NCI-H1436 treated with DMSO at 0.1 percent for 48 hours (cell line): Measurements from ENCODE around the gene GRAMD2B.
A peak's percentile ranks its signal among the peaks of the same experiment; 100 is the strongest.
"Not testable (repeated sequence)": the region's sequence is repeated elsewhere in the genome, so short reads cannot be mapped to it uniquely, and the experiment has no call there.

Experiments
- DNase-seq: peaks from one replicate; lab custom pipeline; 2025; lab: John Stamatoyannopoulos, UW

Gene GRAMD2B

DNA sequence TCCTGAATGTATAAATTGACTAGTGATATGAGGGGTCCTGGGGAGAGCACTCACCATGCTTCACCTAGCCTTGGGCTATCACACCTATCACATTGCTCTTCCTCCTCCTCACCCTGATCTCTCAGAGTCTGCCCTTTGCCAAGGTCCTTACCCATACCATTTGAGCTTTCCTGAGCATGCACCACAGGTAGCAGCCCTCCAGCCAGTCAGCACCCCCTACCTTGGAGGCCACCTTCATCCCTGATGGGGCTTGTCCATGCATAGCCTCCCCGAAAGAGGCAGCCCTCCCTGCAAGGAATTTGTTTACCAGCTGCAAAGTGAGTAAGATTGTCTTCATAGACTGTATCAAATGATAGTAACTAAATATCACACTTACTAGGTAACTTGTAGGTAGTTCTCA, 88.8 kb downstream of the GRAMD2B start:
- DNase-seq = no peak

DNA sequence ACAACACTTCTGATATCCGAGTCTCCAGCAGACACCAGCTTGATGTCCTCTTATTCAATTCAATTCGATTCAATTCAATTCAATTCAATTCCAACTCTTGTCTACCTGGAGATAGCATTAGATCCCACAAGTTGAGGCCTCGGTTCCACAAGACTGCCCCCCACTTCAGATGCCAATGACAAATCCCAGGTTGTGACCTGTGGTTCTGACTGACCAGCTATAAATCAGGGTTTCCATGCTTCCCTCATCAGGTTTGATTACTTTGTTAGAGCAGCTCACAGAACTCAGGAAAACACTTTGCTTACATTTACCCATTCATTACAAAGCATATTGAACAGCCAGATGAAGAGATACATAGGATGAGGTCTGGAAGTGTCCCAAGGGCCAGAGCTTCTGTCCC, 89.2 kb downstream of the GRAMD2B start:
- no peak for DNase-seq

DNA sequence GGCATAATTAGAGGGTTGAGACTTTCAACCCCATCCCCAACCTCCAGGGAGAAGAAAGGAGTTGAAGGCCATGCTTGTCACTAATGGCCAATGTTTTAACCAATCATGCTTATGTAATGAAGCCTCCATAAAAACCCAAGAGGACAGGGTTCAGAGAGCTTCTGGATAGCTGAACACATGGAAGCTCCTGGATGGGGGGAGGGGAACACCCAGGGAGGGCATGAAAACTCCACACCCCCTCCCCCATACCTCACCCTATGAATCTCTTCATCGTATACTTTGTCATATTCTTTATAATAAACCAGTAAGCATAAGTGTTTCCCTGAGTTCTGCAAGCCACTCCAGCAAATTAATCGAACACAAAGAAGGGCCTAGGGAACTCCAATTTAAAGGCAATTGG, 90.1 kb downstream of the GRAMD2B start:
- DNase-seq = no peak

DNA sequence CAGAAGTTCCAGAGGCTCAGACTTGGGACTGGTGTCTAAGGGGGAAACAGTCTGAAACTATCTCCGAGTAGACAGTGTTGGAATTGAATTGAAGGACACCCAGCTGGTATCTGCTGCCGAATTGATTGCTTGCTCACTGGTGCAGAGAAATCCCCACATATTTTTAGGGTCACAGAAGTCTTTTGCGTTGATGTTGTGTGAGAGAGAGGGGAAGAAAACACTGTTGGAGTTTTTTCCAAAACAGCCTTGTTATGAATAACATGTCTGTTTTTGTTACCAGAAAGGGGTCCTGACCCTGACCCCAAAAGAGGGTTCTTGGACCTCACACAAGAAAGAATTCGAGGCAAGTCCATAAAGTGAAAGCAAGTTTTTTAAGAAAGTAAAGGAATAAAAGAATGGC, 90.5 kb downstream of the GRAMD2B start:
- DNase-seq = no peak

DNA sequence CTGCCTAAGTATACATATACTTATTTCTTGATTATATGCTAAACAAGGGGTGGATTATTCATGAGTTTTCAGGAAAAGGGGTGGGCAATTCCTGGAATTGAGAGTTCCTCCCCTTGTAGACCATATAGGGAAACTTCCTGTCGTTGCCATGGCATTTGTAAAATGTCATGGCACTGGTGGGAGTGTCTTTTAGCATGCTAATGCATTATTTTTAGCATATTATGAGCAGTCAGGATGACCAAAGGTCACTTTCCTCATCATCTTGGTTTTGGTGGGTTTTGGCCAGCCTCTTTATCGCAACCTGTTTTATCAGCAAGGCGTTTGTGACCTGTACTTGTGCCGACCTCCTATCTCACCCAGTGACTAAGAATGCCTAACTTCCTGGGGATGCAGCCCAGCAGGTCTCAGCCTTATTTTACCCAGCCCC, 90.9 kb downstream of the GRAMD2B start:
- no peak for DNase-seq

DNA sequence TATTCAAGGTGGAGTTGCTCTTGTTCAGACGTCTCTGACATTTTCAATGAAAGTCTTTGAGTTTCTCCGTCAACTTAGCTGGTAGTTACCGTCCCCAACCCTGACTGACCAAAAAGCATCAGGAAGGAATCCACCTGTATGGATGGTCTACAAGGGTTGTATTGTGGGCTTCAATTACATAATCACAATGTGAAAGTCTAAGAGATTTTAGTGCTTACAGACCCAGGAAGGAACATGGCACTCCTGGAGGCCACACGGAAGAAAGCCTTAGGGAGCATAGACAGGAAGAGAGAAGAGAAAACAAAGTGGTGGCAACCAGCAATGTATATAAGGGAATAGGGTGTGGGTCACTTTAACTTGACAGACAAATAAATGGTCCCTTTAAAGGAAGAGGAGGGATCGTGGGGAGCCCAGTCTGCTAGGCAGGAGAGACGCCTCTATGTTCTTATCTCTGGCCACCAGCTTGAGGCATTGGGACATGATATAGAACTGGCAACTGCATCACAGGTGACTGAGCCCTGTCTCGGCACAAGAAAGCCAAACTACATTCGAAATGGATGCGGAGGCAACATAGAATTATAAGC, 91.4 kb downstream of the GRAMD2B start:
- no peak for DNase-seq

DNA sequence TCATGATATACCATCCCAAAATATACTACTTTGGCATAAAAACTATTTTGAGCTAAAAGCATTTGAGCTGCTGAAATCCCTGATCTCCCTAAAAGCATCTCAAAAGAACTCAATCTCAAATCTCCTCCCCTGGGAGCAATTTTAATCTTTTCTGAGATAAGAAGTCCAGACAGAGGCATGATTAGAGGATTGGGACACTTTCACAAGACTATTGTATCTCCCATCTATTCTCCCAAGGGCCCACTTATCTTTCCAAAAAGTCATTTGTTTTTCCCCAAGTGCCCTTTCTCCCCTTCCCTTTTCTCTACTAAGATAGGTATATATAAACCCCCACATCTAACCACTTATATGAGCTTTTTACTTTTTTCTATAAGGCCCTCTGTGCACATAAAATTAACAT, 92.1 kb downstream of the GRAMD2B start:
- no peak for DNase-seq

DNA sequence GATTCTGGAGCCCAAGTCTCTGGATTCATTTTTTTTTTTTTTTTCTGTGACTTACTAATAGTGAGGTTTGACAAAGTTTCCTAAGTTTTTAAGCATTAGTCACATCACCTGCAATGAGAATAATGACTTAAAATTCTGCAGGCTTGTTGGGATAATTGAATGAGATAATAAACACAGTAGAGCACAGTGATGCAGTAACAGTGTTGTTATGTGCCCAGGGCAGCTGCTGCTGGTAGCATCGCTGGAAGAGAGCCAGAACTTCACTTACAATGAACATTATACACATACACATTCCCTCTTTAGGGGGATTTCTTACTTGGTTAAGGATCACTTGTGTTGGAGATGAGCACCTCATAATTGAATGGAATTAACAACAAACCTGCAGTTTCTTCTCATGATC, 92.9 kb downstream of the GRAMD2B start:
- DNase-seq = peak; percentile 46

DNA sequence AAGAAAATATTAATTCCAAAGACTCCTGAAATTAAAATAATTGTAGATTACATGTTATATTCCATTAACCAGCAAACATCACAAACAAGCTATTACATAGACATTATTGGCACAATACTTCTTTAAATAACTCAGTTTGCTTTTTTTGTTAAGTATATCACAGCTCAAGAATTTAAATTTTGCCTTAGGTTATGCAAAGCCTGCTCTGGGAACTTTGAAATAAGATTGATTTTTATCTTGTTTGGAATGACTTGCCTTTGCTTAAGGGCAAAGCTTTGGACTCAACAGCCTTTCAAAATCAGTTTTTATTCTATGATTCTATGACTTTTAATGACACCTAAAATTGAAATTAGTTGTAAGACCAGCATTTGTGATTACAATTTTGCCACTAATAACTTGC, 93.6 kb downstream of the GRAMD2B start:
- DNase-seq = no peak

DNA sequence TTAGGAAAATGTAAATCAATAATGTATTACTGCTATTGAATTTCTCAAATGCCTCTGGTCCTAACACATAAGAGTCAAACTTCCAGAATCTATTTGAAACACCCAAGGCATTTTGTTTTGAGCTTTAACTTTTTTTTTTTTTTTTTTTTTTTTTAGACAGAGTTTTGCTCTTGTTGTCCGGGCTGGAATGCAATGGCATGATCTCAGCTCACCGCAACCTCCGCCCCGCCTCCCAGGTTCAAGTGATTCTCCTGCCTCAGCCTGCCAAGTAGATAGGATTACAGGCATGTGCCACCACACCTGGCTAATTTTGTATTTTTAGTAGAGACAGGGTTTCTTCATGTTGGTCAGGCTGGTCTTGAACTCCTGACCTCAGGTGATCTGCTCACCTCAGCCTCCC, 96.0 kb downstream of the GRAMD2B start:
- DNase-seq = not testable (repeated sequence)

DNA sequence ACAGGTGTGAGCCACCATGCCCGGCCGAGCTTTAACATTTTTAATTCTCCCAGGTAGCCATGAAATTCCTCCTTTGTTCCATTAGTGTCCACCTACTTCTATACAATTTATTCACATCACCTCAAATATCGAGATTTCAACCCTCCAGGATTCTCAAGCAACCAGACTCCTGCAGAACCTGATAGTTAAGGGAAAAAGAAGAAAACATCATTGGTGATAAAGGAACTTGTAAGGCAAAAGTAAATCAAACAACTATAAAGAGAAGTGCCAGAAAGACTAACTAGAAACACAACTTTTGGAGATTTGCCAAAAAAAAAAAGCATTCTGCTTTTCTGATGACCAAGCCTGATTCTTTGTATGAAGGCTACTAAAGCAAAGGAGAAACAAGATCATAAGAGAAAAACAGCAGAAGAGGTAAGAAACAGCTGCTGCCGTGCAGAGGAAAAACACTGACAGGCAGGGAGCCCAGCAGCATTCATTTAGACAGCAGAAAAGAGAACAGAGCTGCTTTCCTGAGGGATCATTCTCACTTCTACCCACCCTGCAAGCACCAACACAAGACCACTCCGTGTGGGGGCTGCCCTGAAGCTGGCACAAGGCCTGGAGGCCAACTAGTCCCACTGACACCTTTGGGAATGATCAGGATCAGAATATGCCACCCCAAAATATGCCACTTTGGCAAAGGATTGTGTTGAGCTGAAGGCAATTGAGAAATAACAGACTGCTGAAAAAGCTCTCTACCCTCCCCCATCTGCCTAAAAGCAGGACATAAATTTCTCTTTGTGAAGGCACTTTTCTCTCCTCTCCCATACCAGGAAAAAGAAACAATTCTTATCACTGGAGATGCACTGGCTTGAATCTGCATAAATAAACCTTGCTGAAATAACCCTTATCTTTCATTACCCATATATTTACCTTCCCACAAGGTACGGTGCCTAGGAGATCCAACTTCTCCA, 96.7 kb downstream of the GRAMD2B start:
- DNase-seq = no peak

DNA sequence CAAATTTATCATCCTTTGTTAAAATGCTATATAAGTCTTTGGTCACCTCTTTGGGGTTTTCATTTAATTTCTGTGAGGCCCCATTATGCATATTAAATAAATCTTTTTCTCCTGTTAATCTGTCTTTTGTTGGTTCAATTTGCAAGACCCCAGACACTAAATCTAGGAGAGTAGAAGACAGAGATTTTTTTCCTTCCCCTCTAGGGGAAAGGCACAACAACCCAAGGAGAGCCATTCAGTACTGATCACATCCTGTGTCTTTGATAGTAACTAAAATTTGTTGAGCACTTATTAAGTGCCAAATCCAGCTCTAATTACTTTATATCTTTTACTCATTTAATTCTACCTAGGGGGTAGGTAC, 97.4 kb downstream of the GRAMD2B start:
- DNase-seq = no peak

DNA sequence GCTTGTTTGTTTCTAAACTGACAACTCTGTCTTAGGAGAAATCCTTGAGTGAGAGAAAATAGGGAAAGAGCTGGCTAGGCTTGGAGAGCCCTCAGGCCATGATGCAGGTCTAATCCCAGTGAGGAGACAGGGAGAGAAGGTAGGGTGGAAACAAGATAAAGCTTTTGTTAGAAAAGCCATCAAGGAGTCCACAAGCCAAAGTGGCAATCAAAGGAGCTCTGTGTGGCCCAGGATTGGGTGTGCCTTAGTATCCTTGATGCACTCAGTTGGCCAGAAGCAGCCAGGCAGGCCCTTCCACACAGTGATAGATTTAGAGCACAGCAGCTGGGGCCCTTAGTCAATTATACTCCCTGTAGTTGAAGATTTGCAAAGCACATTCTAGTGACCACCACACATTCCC, 97.9 kb downstream of the GRAMD2B start:
- no peak for DNase-seq

DNA sequence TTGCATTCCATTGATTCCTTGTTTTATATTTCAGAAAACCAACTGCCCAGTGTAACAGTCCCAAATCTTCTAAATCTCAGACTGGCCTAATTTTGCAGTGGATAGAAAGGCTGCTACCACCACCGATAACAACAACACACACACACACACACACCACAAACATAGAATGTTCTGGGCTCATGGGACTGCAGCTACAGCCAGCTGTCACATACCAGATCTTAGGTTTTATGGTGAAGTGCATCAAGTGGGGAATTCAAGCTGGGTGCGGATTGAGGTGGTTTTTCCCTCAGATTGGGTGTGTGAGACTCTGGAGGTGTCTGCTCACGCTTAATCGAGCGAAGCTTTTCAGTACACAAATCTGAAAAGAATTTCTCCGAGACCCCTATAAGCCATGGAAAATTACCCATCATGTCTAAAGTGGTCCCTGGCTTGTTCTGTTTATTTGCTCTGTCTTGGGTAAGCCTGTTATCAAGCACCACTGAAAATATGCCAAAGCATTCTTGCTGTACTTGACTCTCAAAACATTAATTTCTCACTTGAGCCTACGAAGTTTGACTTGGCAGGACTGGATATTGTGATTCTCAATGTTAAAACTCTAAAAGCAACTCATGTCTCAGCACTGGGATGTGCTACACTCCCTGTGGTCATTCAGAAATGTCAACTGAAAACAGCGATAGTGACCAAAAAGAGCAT, 100.8 kb downstream of the GRAMD2B start:
- no peak for DNase-seq

DNA sequence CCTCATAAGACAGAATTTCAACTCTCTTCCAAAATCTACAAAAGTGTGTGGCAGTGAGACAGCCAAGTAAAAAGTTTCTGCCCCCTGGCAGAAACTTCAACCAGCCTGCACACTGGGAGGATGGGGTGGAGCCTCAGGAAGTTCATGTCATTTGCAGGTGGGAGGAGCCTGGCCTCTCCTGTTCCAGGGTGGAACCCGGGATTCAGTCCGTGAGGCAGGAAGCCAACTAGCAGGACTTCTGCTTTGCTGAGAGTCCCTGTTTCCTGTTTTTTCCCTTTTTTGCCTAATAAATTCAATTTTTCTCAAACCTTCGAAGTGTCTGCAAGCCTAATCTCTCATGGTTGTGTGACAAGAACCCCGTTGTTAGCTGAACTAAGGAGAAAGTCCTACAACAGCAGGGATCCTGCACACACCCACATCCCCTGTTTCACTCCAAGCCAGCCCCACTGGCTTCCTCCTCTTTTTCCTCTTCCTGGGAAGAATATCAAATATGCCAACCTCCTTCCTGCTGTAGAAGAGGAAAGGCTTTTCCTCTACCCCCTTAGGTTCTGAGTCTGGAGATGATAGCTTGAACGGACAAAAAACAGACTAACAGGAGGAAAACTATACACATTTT, 102.5 kb downstream of the GRAMD2B start:
- DNase-seq = no peak

DNA sequence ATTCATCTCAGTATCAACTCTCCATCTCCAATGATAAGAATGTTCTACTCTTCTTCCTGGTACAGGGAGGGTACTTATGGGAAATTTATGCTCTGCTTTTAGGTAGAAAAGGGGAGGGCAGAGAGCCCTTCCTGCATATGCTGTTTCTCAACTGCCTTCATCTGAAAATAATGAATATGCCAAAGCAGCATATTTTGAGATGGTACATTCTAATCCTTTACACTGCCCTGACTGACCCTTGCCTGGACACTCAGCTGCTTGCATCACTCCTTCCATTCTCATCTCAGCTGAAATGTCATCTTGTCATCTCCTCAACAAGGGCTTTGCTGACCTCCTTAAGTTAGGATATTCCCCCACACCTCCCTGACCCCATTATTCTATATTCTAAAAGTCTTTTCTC, 103.3 kb downstream of the GRAMD2B start:
- DNase-seq = no peak

DNA sequence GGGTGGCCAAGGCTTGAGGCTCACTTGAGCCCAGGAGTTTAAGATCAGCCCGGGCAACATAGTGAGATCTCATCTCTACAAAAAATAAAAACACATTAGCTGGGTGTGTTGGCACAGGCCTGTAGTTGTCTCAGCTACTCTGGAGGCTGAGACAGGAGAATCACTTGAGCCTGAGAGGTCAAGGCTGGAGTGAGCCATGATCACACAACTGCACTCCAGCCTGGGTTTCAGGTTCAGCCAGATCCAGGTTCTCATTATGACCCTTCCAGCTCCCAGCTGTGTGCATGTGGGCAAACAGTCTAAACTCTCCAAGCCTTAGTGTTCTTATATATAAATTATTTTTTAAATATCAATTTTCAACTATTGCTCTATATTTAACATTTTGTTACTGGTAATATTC, 103.9 kb downstream of the GRAMD2B start:
- no peak for DNase-seq

DNA sequence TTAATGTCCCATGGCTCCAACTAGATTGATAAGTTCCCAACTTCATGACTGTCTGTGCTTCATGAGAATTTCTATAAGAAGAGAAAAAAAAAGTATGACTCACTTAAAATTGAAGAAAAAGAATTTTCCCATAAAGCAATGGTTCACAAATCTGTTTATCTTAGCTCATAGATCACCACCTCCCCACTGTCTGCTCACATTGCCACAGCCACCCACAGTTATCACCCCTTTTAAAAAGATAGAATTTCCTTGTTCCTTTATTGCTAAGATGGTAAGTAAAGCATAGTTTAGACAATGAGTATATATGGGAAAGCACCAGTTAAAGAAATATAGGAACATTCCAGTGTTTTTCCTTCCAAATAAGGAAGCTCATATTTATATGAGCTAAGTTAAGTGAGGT, 104.7 kb downstream of the GRAMD2B start:
- no peak for DNase-seq

DNA sequence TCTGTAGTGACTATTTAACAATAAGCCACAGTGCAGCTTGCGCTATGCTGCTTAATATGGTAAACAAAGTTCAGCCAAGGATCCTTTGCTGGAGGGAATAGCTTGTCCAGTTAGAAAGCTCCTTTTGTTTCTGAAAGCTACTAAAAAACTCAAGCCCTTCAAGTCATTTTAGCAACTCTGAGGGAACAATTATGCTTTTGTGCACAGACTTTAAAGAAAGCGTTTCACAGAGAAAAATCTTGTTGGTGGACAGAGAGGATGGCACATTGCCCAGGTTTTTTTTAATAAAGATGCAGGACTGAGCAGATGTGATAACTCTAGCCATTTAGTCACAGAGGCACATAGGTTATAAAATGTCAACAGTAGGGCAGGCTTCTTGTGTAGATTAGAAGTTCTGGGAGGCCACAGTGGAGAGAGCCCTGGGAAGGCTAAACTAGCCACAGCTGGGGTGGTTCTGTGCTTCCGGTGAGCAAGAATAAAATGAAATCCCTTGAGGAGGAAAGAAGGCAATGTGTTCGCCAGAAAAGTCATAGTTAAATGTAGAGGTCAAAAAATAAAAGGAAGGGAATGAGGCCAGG, 108.4 kb downstream of the GRAMD2B start:
- no peak for DNase-seq

DNA sequence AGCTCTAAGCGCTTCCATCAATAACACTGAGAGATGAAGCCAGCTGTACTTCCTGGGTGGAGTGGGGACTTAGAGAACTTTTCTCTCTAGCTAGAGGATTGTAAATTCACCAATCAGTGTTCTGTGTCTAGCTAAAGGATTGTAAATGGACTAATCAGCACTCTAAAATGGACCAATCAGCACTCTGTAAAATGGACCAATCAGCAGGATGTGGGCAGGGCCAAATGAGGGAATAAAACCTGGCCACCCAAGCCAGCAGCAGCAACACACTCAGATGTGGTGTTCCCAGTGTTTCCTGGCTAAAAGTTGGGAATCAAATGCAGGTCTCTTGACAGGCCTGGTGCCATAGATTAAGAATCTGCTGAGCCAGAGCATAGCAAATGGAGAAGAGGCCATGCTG, 111.3 kb downstream of the GRAMD2B start:
- DNase-seq = no peak

DNA sequence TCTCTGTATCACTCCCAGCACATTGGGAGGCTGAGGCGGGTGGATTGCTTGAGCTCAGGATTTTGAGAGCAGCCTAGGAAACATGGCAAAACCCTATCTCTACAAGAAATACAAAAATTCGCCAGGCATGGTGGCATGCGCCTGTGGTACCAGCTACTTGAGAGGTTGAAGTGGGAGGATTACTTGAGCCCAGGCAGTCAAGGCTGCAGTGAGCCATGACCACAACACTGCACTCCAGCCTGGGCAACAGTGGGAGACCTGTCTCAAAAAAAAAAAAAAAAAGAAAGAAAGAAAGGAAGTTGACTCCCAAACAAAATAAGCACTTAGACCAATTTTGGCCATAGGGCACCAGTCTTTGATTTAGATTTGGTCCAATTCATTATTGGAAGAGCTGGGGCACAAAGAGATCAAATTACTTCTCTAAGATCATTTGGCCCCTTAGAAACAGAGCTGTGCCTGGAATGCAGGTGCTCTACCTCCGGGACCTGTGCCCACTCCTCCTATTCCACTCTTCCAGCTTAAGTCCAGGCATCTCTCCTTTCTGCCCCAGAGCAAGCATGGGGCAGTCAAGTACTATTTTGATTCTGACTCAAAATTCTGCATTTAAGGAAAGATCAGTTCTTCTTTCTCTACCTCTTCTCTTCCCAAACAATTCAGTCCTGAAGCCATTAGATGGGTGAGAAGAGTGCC, 112.8 kb downstream of the GRAMD2B start:
- DNase-seq = no peak

DNA sequence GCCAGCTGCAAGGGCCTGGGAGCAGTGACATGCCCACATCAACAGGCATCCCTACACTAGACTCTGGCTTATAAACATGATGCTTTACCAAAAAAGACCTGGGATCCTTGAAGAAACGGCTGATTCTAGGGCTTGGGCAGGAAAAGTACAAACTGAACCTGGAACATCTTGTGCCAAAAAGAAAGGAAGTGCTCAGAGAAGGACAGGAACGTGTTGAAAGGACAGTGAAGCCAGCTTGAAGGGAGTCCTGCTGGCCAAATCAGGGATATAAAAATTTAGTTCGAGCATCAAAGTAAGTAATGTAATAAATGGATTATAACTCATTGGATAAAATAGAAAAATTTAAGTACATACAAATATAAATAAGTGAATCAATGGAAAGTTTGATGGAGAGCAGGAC, 113.7 kb downstream of the GRAMD2B start:
- DNase-seq = no peak
